ENCODE results near the gene FRAT2. TPM values are rescaled to one million over a fixed set of nuclear protein-coding genes. Genes with fewer than 3 reads are reported as not detected.

Gene FRAT2
- total RNA-seq, 2 donors from 2014 or later: 4.3 to 6.8 TPM

- DNase-seq (ENCODE audit: low spot score): peak; percentile 49
- intact Hi-C loops (cut with DNase I): no loop called here
Observed at GRCh38 chr10:97331153-97331703, 3.3 kb downstream of the FRAT2 start.

GRCh38 chr10:97329766-97330165 is 4.8 kb downstream of the FRAT2 start:
- no peak for DNase-seq (ENCODE audit: low spot score)
- intact Hi-C loops (cut with DNase I): no loop called here

GRCh38 chr10:97328646-97329453 is 5.7 kb downstream of the FRAT2 start:
- no peak for DNase-seq (ENCODE audit: low spot score)
- intact Hi-C loops (cut with DNase I): no loop called here

- DNase-seq (ENCODE audit: low spot score): peak; percentile 3
- intact Hi-C loops (cut with DNase I): no loop called here
Observed at GRCh38 chr10:97327348-97328294, 6.9 kb downstream of the FRAT2 start.

GRCh38 chr10:97325754-97326153 is 8.8 kb downstream of the FRAT2 start:
- DNase-seq (ENCODE audit: low spot score): peak; percentile 25
- intact Hi-C loops (cut with DNase I): no loop called here

- no peak for DNase-seq (ENCODE audit: low spot score)
Observed at GRCh38 chr10:97323501-97323900, 11.0 kb downstream of the FRAT2 start.

GRCh38 chr10:97321804-97322190 is 12.7 kb downstream of the FRAT2 start:
- intact Hi-C loops (cut with DNase I): no loop called here
- DNase-seq (ENCODE audit: low spot score): peak; percentile 3

More at GRCh38 chr10:97323501-97323900, 11.0 kb downstream of the FRAT2 start:
- intact Hi-C loops (cut with DNase I): no loop called here

- DNase-seq (ENCODE audit: low spot score): peak; percentile 84
- intact Hi-C loops (cut with DNase I): no loop called here
Observed at GRCh38 chr10:97321032-97321803, 13.3 kb downstream of the FRAT2 start.

GRCh38 chr10:97320480-97321031 is 14.0 kb downstream of the FRAT2 start:
- DNase-seq (ENCODE audit: low spot score): peak; percentile 80
- intact Hi-C loops (cut with DNase I): no loop called here

- DNase-seq (ENCODE audit: low spot score): peak; percentile 88
- intact Hi-C loops (cut with DNase I): no loop called here
Observed at GRCh38 chr10:97319671-97320479, 14.7 kb downstream of the FRAT2 start.

- intact Hi-C loops (cut with DNase I): no loop called here
- peak; percentile 97 for DNase-seq (ENCODE audit: low spot score)
Observed at GRCh38 chr10:97318772-97319651, 15.5 kb downstream of the FRAT2 start, which contains the start of gene FRAT1. Gene FRAT1 (plus strand): TSS chr10:97319271. CDS start chr10:97319454, 183 bp downstream.

- intact Hi-C loops (cut with DNase I): no loop called here
- no peak for DNase-seq (ENCODE audit: low spot score)
Observed at GRCh38 chr10:97314671-97315070, 19.9 kb downstream of the FRAT2 start.

- intact Hi-C loops (cut with DNase I): no loop called here
Observed at GRCh38 chr10:97312897-97313296, 21.6 kb downstream of the FRAT2 start.

GRCh38 chr10:97311111-97311626 is 23.4 kb downstream of the FRAT2 start:
- intact Hi-C loops (cut with DNase I): no loop called here
- DNase-seq (ENCODE audit: low spot score): no peak

More at GRCh38 chr10:97312897-97313296, 21.6 kb downstream of the FRAT2 start:
- DNase-seq (ENCODE audit: low spot score): no peak

GRCh38 chr10:97307866-97308780 is 26.4 kb downstream of the FRAT2 start:
- no peak for DNase-seq (ENCODE audit: low spot score)
- intact Hi-C loops (cut with DNase I): no loop called here

- intact Hi-C loops (cut with DNase I): no loop called here
- no peak for DNase-seq (ENCODE audit: low spot score)
Observed at GRCh38 chr10:97307441-97307840, 27.1 kb downstream of the FRAT2 start.

Data from posterior vena cava (tissue), 2 donors.